ENCODE results near the gene RHOU. TPM values are rescaled to one million over a fixed set of nuclear protein-coding genes. Genes with fewer than 3 reads are reported as not detected.

Gene RHOU
- total RNA-seq, 1 experiment from 2014 or later = not detected

DNA sequence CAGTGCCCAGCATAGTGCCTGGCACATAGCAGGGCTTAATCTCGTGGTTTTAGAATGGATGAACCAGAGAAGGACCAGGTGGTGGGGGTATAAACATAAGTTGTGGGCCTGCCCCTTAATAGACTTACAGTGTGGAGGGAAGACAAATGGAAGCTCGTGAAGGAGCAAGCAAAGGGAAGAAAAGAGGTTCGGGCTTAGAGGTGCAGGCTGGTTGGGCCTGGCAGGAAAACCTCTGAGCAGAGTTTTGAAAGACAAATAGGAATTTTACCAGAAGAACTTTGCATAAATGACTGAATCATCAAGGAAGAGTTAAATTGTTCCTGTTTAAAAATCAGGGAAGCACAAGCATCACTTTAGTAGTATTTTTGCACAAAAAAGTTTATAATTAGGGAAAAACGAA lies 4.5 kb downstream of the RHOU start:
- Histone ChIP-seq H2AFZ (no peak overlapping the region), H3F3A (ENCODE audit: insufficient read depth, low read depth) (no peaks in the 10 kb centered on the region), H3K4me3 (no peak overlapping the region), H3K9me2 (ENCODE audit: insufficient read depth) (no peaks in the 10 kb centered on the region), H3K27me3 (ENCODE audit: insufficient read depth, low read depth) (peaks cover 79% of the 10 kb centered on the region), H4K20me1 (ENCODE audit: insufficient read depth) (no peaks in the 10 kb centered on the region), H3K4me2 (no peak overlapping the region), H3K27ac (no peak overlapping the region), H3K9me3 (ENCODE audit: insufficient read depth, low read depth) (no peaks in the 10 kb centered on the region), H3K4me1 (replicated peaks; ENCODE audit: insufficient read depth) (no peaks in the 10 kb centered on the region), H3K36me3 (ENCODE audit: low read depth) (no peaks in the 10 kb centered on the region), H3K79me2 (ENCODE audit: low read depth) (no peaks in the 10 kb centered on the region)
- CTCF ChIA-PET = no interaction called here
- intact Hi-C loops (cut with micrococcal nuclease; ENCODE audit: unreplicated experiment) = no loop called here
- TF ChIP-seq, protein P1, sequence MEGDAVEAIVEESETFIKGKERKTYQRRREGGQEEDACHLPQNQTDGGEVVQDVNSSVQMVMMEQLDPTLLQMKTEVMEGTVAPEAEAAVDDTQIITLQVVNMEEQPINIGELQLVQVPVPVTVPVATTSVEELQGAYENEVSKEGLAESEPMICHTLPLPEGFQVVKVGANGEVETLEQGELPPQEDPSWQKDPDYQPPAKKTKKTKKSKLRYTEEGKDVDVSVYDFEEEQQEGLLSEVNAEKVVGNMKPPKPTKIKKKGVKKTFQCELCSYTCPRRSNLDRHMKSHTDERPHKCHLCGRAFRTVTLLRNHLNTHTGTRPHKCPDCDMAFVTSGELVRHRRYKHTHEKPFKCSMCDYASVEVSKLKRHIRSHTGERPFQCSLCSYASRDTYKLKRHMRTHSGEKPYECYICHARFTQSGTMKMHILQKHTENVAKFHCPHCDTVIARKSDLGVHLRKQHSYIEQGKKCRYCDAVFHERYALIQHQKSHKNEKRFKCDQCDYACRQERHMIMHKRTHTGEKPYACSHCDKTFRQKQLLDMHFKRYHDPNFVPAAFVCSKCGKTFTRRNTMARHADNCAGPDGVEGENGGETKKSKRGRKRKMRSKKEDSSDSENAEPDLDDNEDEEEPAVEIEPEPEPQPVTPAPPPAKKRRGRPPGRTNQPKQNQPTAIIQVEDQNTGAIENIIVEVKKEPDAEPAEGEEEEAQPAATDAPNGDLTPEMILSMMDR (conservative IDR thresholded peaks at IDR 0.05) = no peak
- no peak for TF ChIP-seq EZH2 (IDR thresholded peaks at IDR 0.05; ENCODE audit: low read depth)
- no TSS peak for BruUV-seq (replicated peaks)
- POLR2A ChIA-PET (ENCODE audit: unreplicated experiment) = no interaction called here
- no peak for DNase-seq

DNA sequence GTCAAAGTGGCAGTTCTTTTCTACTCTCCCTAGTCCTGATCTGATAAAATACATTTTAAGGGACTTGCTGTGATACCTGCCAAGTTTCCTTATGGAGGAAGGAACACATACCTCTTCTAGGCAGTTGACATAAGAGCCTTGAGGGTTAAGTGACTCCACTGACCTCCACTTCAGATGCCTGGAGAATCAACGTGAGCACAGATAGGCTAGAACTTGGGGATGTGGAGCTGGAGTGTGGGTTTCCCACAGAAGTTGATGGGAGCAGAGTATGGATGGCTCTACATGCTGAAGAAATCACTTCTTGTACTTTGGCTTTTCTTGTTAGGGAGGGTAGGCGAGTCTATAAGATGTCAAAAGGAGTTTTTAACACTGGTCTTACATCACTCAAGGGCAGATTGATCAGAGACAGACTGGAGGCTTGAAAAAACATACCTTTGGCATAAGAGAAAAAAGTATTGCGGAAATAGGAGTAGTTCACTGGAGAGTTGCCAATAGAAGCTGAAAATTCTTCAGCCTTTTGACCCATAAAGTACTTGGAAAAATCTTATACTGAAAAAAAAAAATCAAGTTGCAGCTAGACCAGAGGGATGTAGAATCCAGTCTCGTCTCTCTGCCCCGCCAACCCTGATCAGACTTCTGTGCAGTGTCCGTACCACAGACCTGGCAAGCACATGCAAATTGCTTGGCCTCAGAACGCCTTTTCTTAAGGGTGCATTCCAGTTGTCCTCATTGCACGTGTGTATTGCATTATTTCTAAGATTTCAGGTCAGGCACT lies 5.5 kb downstream of the RHOU start:
- intact Hi-C loops (cut with micrococcal nuclease; ENCODE audit: unreplicated experiment) = no loop called here
- no peaks in the 10 kb centered on the region for H3K36me3 ChIP-seq (ENCODE audit: low read depth)
- H4K20me1 ChIP-seq (ENCODE audit: insufficient read depth) = no peaks in the 10 kb centered on the region
- no peaks in the 10 kb centered on the region for H3K9me2 ChIP-seq (ENCODE audit: insufficient read depth)
- H3K27me3 ChIP-seq (ENCODE audit: insufficient read depth, low read depth) = peaks cover 87% of the 10 kb centered on the region
- H2AFZ ChIP-seq = no peak overlapping the region
- TF ChIP-seq, protein P1 (conservative IDR thresholded peaks at IDR 0.05) = no peak
- no peak for TF ChIP-seq EZH2 (IDR thresholded peaks at IDR 0.05; ENCODE audit: low read depth)
- no peak overlapping the region for H3K27ac ChIP-seq
- no peak overlapping the region for H3K4me3 ChIP-seq
- DNase-seq = no peak
- no peaks in the 10 kb centered on the region for H3F3A ChIP-seq (ENCODE audit: insufficient read depth, low read depth)
- no TSS peak for BruUV-seq (replicated peaks)
- H3K4me1 ChIP-seq (replicated peaks; ENCODE audit: insufficient read depth) = no peaks in the 10 kb centered on the region
- ChIA-PET CTCF (no interaction called here), POLR2A (ENCODE audit: unreplicated experiment) (no interaction called here)
- no peaks in the 10 kb centered on the region for H3K79me2 ChIP-seq (ENCODE audit: low read depth)
- H3K9me3 ChIP-seq (ENCODE audit: insufficient read depth, low read depth) = no peaks in the 10 kb centered on the region
- H3K4me2 ChIP-seq = no peak overlapping the region

DNA sequence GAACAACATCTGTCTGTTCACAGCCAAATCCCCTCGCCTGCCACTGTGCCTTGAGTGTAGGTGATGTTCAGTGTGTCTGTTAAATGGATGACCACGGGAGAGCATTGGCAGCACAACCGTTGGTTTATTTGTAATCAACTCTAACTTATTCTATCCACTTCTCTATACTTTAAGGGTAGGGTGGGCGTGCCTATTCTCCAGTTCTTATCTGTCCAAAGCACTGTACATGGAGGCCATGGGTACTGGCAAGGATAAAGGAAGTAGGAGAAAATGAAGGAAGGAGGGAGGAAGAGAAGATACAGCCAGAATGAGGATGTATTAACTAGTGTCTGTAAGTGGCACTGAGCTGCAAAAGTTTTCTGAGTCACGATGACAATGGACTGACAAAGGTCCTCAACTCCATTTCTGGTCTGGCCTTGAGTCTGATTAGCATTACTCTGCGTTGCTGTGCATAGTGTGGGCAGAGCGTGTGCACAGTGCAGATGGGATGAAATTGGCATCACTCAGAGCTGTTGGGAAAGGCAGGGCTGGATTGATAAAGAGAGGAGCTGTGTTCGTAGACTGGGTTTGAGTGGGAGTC lies 7.1 kb downstream of the RHOU start:
- no peak overlapping the region for H2AFZ ChIP-seq
- no peaks in the 10 kb centered on the region for H3K36me3 ChIP-seq (ENCODE audit: low read depth)
- no peak for DNase-seq
- H3K27ac ChIP-seq = no peak overlapping the region
- H3K9me3 ChIP-seq (ENCODE audit: insufficient read depth, low read depth) = no peaks in the 10 kb centered on the region
- no peaks in the 10 kb centered on the region for H3K4me1 ChIP-seq (replicated peaks; ENCODE audit: insufficient read depth)
- intact Hi-C loops (cut with micrococcal nuclease; ENCODE audit: unreplicated experiment) = no loop called here
- ChIA-PET CTCF (no interaction called here), POLR2A (ENCODE audit: unreplicated experiment) (no interaction called here)
- TF ChIP-seq EZH2 (IDR thresholded peaks at IDR 0.05; ENCODE audit: low read depth) = no peak
- TF ChIP-seq, protein P1 (conservative IDR thresholded peaks at IDR 0.05) = no peak
- H3K4me2 ChIP-seq = no peak overlapping the region
- no peaks in the 10 kb centered on the region for H3F3A ChIP-seq (ENCODE audit: insufficient read depth, low read depth)
- BruUV-seq (replicated peaks) = no TSS peak
- H3K27me3 ChIP-seq (ENCODE audit: insufficient read depth, low read depth) = peaks cover 99% of the 10 kb centered on the region
- no peaks in the 10 kb centered on the region for H3K79me2 ChIP-seq (ENCODE audit: low read depth)
- no peaks in the 10 kb centered on the region for H4K20me1 ChIP-seq (ENCODE audit: insufficient read depth)
- no peak overlapping the region for H3K4me3 ChIP-seq
- H3K9me2 ChIP-seq (ENCODE audit: insufficient read depth) = no peaks in the 10 kb centered on the region
